Measurements from ENCODE around the gene RIOK3. TPM values are rescaled to one million over a fixed set of nuclear protein-coding genes. Genes with fewer than 3 reads are reported as not detected.

The RIOK3 gene
- polyA plus RNA-seq, 2 of the 4 experiments (the other 2 are of a cell fraction) = 25.3 to 43.3 TPM

DNA sequence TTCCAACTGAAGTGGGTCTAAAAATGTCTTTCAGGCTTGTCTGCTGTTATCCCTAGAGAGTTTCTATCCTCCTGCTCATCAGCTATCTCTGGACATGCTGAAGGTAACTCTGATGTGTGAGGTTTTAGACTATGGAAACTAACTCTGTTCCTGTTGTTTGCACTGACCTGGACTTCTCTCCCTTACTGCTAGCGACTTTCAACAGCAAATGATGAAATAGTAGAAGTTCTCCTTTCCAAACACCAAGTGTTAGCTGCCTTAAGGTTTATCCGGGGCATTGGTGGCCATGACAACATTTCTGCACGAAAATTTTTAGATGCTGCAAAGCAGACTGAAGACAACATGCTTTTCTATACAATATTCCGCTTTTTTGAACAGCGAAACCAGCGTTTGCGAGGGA lies 77.1 kb downstream of the RIOK3 start:
- TF ChIP-seq HOXA7 (CRISPR knock-in tag; IDR thresholded peaks at IDR 0.05) = no peak
- no peak for TF ChIP-seq POLR2AphosphoS2 (conservative IDR thresholded peaks at IDR 0.05; ENCODE audit: low read length)
- no peak for TF ChIP-seq FOSL2 (IDR thresholded peaks at IDR 0.05)
- TF ChIP-seq FOSL2 (CRISPR knock-in tag; IDR thresholded peaks at IDR 0.05) = no peak
- TF ChIP-seq, protein P1, sequence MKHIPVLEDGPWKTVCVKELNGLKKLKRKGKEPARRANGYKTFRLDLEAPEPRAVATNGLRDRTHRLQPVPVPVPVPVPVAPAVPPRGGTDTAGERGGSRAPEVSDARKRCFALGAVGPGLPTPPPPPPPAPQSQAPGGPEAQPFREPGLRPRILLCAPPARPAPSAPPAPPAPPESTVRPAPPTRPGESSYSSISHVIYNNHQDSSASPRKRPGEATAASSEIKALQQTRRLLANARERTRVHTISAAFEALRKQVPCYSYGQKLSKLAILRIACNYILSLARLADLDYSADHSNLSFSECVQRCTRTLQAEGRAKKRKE (CRISPR knock-in tag; IDR thresholded peaks at IDR 0.05; ENCODE audit: low read depth) = no peak
- TF ChIP-seq, protein P2, sequence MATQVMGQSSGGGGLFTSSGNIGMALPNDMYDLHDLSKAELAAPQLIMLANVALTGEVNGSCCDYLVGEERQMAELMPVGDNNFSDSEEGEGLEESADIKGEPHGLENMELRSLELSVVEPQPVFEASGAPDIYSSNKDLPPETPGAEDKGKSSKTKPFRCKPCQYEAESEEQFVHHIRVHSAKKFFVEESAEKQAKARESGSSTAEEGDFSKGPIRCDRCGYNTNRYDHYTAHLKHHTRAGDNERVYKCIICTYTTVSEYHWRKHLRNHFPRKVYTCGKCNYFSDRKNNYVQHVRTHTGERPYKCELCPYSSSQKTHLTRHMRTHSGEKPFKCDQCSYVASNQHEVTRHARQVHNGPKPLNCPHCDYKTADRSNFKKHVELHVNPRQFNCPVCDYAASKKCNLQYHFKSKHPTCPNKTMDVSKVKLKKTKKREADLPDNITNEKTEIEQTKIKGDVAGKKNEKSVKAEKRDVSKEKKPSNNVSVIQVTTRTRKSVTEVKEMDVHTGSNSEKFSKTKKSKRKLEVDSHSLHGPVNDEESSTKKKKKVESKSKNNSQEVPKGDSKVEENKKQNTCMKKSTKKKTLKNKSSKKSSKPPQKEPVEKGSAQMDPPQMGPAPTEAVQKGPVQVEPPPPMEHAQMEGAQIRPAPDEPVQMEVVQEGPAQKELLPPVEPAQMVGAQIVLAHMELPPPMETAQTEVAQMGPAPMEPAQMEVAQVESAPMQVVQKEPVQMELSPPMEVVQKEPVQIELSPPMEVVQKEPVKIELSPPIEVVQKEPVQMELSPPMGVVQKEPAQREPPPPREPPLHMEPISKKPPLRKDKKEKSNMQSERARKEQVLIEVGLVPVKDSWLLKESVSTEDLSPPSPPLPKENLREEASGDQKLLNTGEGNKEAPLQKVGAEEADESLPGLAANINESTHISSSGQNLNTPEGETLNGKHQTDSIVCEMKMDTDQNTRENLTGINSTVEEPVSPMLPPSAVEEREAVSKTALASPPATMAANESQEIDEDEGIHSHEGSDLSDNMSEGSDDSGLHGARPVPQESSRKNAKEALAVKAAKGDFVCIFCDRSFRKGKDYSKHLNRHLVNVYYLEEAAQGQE (IDR thresholded peaks at IDR 0.05) = no peak
- no peak for TF ChIP-seq MAFK (IDR thresholded peaks at IDR 0.05; ENCODE audit: partially characterized antibody)
- TF ChIP-seq, protein P3, sequence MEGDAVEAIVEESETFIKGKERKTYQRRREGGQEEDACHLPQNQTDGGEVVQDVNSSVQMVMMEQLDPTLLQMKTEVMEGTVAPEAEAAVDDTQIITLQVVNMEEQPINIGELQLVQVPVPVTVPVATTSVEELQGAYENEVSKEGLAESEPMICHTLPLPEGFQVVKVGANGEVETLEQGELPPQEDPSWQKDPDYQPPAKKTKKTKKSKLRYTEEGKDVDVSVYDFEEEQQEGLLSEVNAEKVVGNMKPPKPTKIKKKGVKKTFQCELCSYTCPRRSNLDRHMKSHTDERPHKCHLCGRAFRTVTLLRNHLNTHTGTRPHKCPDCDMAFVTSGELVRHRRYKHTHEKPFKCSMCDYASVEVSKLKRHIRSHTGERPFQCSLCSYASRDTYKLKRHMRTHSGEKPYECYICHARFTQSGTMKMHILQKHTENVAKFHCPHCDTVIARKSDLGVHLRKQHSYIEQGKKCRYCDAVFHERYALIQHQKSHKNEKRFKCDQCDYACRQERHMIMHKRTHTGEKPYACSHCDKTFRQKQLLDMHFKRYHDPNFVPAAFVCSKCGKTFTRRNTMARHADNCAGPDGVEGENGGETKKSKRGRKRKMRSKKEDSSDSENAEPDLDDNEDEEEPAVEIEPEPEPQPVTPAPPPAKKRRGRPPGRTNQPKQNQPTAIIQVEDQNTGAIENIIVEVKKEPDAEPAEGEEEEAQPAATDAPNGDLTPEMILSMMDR (IDR thresholded peaks at IDR 0.05) = no peak
- TF ChIP-seq, protein P4, sequence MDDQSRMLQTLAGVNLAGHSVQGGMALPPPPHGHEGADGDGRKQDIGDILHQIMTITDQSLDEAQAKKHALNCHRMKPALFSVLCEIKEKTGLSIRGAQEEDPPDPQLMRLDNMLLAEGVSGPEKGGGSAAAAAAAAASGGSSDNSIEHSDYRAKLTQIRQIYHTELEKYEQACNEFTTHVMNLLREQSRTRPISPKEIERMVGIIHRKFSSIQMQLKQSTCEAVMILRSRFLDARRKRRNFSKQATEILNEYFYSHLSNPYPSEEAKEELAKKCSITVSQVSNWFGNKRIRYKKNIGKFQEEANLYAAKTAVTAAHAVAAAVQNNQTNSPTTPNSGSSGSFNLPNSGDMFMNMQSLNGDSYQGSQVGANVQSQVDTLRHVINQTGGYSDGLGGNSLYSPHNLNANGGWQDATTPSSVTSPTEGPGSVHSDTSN (IDR thresholded peaks at IDR 0.05) = no peak
- no peak for TF ChIP-seq GATA3 (IDR thresholded peaks at IDR 0.05; ENCODE audit: borderline replicate concordance)
- Histone ChIP-seq H3K4me3 (no peak overlapping the region), H3K4me1 (peaks cover 25% of the 10 kb centered on the region), H3K4me2 (peak overlapping the region; percentile 51), H3K9me3 (no peaks in the 10 kb centered on the region), H3K27ac (peak overlapping the region; percentile 0 to 84; a peak in 4 of 6 replicates)
- FAIRE-seq (no peak), DNase-seq (ENCODE audit: low read depth in 1 of 2, low spot score in 1 of 2) (no peak), ATAC-seq (no peak)
- CTCF ChIA-PET = interaction anchor here (1.2 kb wide), 1 partner anchor 173 kb away, joined by 3 read pairs; no protein-coding TSS in a partner anchor
- 86% methylated on average over 7 of the region's 7 CpGs for WGBS (ENCODE audit: missing lambda C conversion rate)
- POLR2A ChIA-PET = no interaction called here

DNA sequence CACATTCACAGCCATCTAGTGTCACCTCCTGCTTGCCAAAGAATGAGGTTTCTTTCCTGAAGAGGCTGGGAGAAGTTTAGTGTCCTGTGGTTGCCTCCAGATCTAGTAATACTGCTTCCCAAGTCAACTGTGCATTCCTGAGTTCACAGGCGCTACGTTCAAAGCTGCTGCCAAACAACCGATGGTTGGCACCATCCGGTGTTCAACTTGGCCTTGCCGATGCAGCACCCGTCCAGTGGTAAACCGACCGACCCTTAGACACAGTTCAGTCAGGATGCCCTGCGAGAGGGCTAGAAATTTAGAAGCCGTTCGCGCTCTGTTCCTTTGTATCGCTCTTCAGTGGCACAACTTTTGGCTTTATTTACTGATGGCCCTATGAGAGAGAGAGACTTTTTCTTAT lies 78.8 kb downstream of the RIOK3 start:
- Histone ChIP-seq H3K4me2 (no peak overlapping the region), H3K9me3 (no peaks in the 10 kb centered on the region), H3K4me1 (peaks cover 25% of the 10 kb centered on the region), H3K27ac (no peak overlapping the region), H3K4me3 (no peak overlapping the region)
- no peak for FAIRE-seq
- ChIA-PET CTCF (interaction anchor here (0.9 kb wide), 1 partner anchor 16 kb away, joined by 4 read pairs; no protein-coding TSS in a partner anchor), POLR2A (no interaction called here)
- no peak for ATAC-seq
- no peak for TF ChIP-seq ZNF302 (CRISPR knock-in tag; IDR thresholded peaks at IDR 0.05)
- no peak for TF ChIP-seq KDM1A (IDR thresholded peaks at IDR 0.05; ENCODE audit: low read depth)
- TF ChIP-seq HEYL (CRISPR knock-in tag; IDR thresholded peaks at IDR 0.05) = no peak
- TF ChIP-seq TFCP2L1 (CRISPR knock-in tag; IDR thresholded peaks at IDR 0.05) = no peak
- no peak for TF ChIP-seq MYC (IDR thresholded peaks at IDR 0.05; ENCODE audit: borderline replicate concordance, low read length)
- TF ChIP-seq NR3C1 (IDR thresholded peaks at IDR 0.05) = no peak
- no peak for TF ChIP-seq HOXA7 (CRISPR knock-in tag; IDR thresholded peaks at IDR 0.05)
- TF ChIP-seq, protein P1 (CRISPR knock-in tag; IDR thresholded peaks at IDR 0.05; ENCODE audit: low read depth) = no peak
- TF ChIP-seq, protein P5, sequence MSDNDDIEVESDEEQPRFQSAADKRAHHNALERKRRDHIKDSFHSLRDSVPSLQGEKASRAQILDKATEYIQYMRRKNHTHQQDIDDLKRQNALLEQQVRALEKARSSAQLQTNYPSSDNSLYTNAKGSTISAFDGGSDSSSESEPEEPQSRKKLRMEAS (IDR thresholded peaks at IDR 0.05) = no peak
- no peak for TF ChIP-seq RNF2 (IDR thresholded peaks at IDR 0.05; ENCODE audit: borderline replicate concordance, low read depth)
- TF ChIP-seq SMC3 (IDR thresholded peaks at IDR 0.05) = no peak
- no peak for TF ChIP-seq PHF8 (IDR thresholded peaks at IDR 0.05; ENCODE audit: borderline replicate concordance, low read depth)
- no peak for TF ChIP-seq RCOR1 (IDR thresholded peaks at IDR 0.05; ENCODE audit: low read depth, low read length)
- TF ChIP-seq, protein P6, sequence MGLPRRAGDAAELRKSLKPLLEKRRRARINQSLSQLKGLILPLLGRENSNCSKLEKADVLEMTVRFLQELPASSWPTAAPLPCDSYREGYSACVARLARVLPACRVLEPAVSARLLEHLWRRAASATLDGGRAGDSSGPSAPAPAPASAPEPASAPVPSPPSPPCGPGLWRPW (IDR thresholded peaks at IDR 0.05) = no peak
- TF ChIP-seq MAZ (IDR thresholded peaks at IDR 0.05; ENCODE audit: borderline replicate concordance, low read depth, low read length) = no peak
- no peak for TF ChIP-seq ESRRA (IDR thresholded peaks at IDR 0.05; ENCODE audit: borderline replicate concordance, low read length)
- TF ChIP-seq FOXS1 (CRISPR knock-in tag; IDR thresholded peaks at IDR 0.05) = no peak
- TF ChIP-seq RARB (CRISPR knock-in tag; IDR thresholded peaks at IDR 0.05) = no peak
- no peak for TF ChIP-seq RAD21 (conservative IDR thresholded peaks at IDR 0.05 in 1 of 2, IDR thresholded peaks at IDR 0.05 in 1 of 2)
- DNase-seq (ENCODE audit: low read depth in 1 of 2, low spot score in 1 of 2) = no peak
- WGBS (ENCODE audit: missing lambda C conversion rate) = 98% methylated on average over 13 of the region's 13 CpGs

Data from A549 (cell line).